Smooth muscle cell (in vitro differentiated cells): ENCODE results near the gene ANKRD55. TPM values are rescaled to one million over a fixed set of nuclear protein-coding genes. Genes with fewer than 3 reads are reported as not detected.

Source experiments
- DNase-seq: peaks from one replicate; lab custom pipeline; 2025; ENCODE audit not compliant: unreplicated experiment; lab: John Stamatoyannopoulos, UW
- H2AFZ ChIP-seq: fragments of 200-600 bp; sonication (generic); 2 replicates; pipeline ENCODE4 v1.6.0; 2016; ENCODE audit warnings: antibody characterized with exemption, low read depth, mild to moderate bottlenecking
- H3F3A ChIP-seq: fragments of 200-600 bp; sonication (generic); 2 replicates; pipeline ENCODE4 v1.6.0; 2017; ENCODE audit warnings: antibody characterized with exemption, low read depth
- H3K27ac ChIP-seq: fragments of 200-600 bp; sonication (generic); 2 replicates; pipeline ENCODE4 v1.5.1; 2016; ENCODE audit warnings: low read depth, mild to moderate bottlenecking
- H3K27me3 ChIP-seq: fragments of 200-600 bp; sonication (generic); 2 replicates; pipeline ENCODE4 v1.6.1; 2016; ENCODE audit warnings: low read depth, mild to moderate bottlenecking
- H3K36me3 ChIP-seq: fragments of 200-600 bp; sonication (generic); 2 replicates; pipeline ENCODE4 v1.5.1; 2016; ENCODE audit warnings: low read depth
- H3K4me1 ChIP-seq: fragments of 200-600 bp; sonication (generic); 2 replicates; pipeline ENCODE4 v1.5.1; 2016; ENCODE audit warnings: low read depth
- H3K4me2 ChIP-seq: fragments of 200-600 bp; sonication (generic); 2 replicates; pipeline ENCODE4 v1.6.0; 2016; ENCODE audit warnings: mild to moderate bottlenecking
- H3K4me3 ChIP-seq: fragments of 200-600 bp; sonication (generic); 2 replicates; pipeline ENCODE4 v1.5.1; 2016; ENCODE audit warnings: mild to moderate bottlenecking
- H3K79me2 ChIP-seq: fragments of 200-600 bp; sonication (generic); 2 replicates; pipeline ENCODE4 v1.6.0; 2016; ENCODE audit warnings: low read depth, mild to moderate bottlenecking
- H3K9ac ChIP-seq: fragments of 200-600 bp; sonication (generic); 2 replicates; pipeline ENCODE4 v1.6.0; 2016; ENCODE audit warnings: low read depth
- H3K9me3 ChIP-seq: fragments of 200-600 bp; sonication (generic); replicated peaks from 2 replicates; pipeline ENCODE4 v1.5.1; 2016; ENCODE audit warnings: low read depth
- H4K20me1 ChIP-seq: fragments of 200-600 bp; sonication (generic); 2 replicates; pipeline ENCODE4 v1.6.0; 2016; ENCODE audit warnings: low read depth
- WGBS: methylation state at CpG from one replicate; pipeline ENCODE4 v1.1.7; 2016; ENCODE audit warnings: low lambda C conversion rate; 5-methylcytosine and 5-hydroxymethylcytosine counted together
- polyA plus RNA-seq: library from polyadenylated mRNA; unstranded; fragments of >200 nt; fragmentation: Nextera tagmentation; extraction: Ambion mirVana; gene quantifications from 2 replicates; pipeline ENCODE4 v1.2.1, GENCODE V29; 2016
- total RNA-seq: library from RNA; depleted of rRNA; stranded (reverse); fragments of >200 nt; gene quantifications from 2 replicates; pipeline ENCODE4 v1.2.3, GENCODE V29; 2014
- TF ChIP-seq, protein P1 (sequence below): fragments of 200-600 bp; sonication (generic); IDR thresholded peaks from 2 replicates; pipeline ENCODE4 v1.5.1; 2017; ENCODE audit warnings: borderline replicate concordance, mild to moderate bottlenecking, antibody characterized with exemption; ENCODE audit not compliant: insufficient read depth, poor library complexity, severe bottlenecking

ANKRD55 gene
- total and polyA plus RNA-seq, 2 experiments from 2014 or later, result 1.1 to 1.7 TPM

DNA sequence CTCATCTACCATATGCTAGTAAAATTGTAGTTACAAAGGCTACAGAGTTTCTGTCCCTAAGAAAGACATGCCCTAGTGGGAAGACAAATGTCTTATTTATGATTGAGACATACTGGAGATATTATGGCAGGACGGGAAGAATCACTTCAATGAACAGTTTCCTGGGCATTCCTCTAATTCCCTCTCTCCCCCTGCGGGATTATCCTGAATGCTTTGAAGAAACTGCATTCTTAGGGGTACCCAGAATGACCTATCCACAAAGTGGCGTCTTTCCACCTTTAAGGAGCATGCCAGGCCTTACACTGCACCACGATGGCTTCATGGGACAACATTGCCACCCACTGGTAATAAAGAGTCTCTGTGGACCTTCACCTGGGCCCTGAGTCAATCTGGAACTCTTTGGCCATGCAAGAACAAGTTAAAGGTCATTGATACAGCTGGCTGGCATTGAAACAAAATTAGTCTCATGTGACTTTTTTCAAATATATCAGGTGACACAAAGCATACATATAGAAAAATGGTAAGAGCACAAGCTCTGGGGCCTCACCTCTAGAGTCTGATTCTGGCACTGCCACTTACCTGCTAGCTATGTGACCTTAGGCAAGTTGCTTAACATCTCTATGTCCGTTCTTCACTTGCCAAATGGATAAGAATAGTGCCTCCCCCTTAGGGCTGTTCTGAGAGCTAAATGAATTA lies 32.0 kb downstream of the ANKRD55 start:
- Histone ChIP-seq H3K9me3 (no peaks in the 10 kb centered on the region), H4K20me1 (no peaks in the 10 kb centered on the region), H3K36me3 (no peaks in the 10 kb centered on the region), H3K4me2 (peak overlapping the region; percentile 24), H3K4me3 (no peak overlapping the region), H3K27me3 (no peaks in the 10 kb centered on the region), H3K9ac (no peak overlapping the region), H3K4me1 (peaks cover 10% of the 10 kb centered on the region), H3F3A (no peaks in the 10 kb centered on the region), H2AFZ (peak overlapping the region; percentile 9), H3K27ac (peak overlapping the region; percentile 1), H3K79me2 (no peaks in the 10 kb centered on the region)
- 24% methylated on average over 5 of the region's 5 CpGs for WGBS
- TF ChIP-seq, protein P1, sequence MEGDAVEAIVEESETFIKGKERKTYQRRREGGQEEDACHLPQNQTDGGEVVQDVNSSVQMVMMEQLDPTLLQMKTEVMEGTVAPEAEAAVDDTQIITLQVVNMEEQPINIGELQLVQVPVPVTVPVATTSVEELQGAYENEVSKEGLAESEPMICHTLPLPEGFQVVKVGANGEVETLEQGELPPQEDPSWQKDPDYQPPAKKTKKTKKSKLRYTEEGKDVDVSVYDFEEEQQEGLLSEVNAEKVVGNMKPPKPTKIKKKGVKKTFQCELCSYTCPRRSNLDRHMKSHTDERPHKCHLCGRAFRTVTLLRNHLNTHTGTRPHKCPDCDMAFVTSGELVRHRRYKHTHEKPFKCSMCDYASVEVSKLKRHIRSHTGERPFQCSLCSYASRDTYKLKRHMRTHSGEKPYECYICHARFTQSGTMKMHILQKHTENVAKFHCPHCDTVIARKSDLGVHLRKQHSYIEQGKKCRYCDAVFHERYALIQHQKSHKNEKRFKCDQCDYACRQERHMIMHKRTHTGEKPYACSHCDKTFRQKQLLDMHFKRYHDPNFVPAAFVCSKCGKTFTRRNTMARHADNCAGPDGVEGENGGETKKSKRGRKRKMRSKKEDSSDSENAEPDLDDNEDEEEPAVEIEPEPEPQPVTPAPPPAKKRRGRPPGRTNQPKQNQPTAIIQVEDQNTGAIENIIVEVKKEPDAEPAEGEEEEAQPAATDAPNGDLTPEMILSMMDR, result peak; percentile 71
- DNase-seq, result peak; percentile 2

- no peaks in the 10 kb centered on the region for H3K36me3 ChIP-seq
Measured at GRCh38 chr5:56195016-56195415, 38.1 kb downstream of the ANKRD55 start.

DNA sequence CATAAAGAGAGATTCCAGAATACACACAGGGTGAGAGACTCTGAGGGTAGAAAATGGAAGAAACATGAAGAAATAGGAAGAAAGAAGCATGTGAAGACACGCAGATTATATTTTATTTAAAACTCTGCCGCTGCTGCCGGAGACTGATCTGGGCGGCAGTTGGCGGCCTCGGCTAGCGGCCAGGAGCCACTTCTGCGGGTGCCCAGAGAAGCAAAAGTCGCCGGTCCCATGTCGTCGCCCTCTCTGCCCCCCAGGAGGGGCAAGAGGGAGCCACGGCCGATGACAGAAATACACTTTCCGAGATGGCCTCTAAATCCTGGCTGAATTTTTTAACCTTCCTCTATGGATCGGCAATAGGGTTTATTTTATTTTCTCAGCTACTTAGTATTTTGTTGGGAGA lies 40.9 kb downstream of the ANKRD55 start:
- Histone ChIP-seq H3K9ac (no peak overlapping the region), H4K20me1 (no peaks in the 10 kb centered on the region), H3K36me3 (no peaks in the 10 kb centered on the region), H3K4me3 (no peak overlapping the region), H3K9me3 (no peaks in the 10 kb centered on the region), H3K4me1 (no peaks in the 10 kb centered on the region), H3K27ac (no peak overlapping the region), H3K79me2 (no peaks in the 10 kb centered on the region), H3K4me2 (no peak overlapping the region), H3K27me3 (no peaks in the 10 kb centered on the region), H2AFZ (no peak overlapping the region), H3F3A (no peaks in the 10 kb centered on the region)
- 95% methylated on average over 16 of the region's 16 CpGs for WGBS
- no peak for DNase-seq
- TF ChIP-seq, protein P1, result no peak

More at GRCh38 chr5:56195016-56195415, 38.1 kb downstream of the ANKRD55 start:
- H3F3A ChIP-seq, result no peaks in the 10 kb centered on the region
- no peak overlapping the region for H3K4me3 ChIP-seq
- no peaks in the 10 kb centered on the region for H3K27me3 ChIP-seq
- no peaks in the 10 kb centered on the region for H4K20me1 ChIP-seq
- peaks cover 2% of the 10 kb centered on the region for H3K4me1 ChIP-seq
- H3K9me3 ChIP-seq, result no peaks in the 10 kb centered on the region
- H3K9ac ChIP-seq, result no peak overlapping the region
- H3K4me2 ChIP-seq, result no peak overlapping the region
- TF ChIP-seq, protein P1, result no peak
- 88% methylated on average over 1 of the region's 1 CpG for WGBS
- H3K27ac ChIP-seq, result no peak overlapping the region
- no peaks in the 10 kb centered on the region for H3K79me2 ChIP-seq
- H2AFZ ChIP-seq, result peak overlapping the region; percentile 38
- DNase-seq, result no peak

DNA sequence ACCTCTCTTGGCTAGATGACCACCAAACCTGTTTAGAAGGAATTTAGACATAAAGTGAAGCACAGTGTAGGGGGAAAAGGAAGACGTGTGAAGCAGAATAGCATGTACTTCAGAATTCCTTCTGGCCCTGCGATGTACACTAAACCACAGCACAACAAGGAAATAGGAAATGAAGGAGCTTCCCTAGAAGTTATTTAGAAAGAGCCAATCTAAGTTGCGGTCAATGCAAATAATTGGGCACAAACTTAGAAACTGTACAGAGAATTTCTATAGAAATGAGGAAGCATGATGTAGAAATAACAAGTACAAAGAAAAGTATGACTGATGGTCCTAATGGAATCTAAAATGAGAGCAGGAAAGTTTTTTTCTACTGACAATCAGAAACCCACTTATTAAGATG lies 41.5 kb downstream of the ANKRD55 start:
- no peak overlapping the region for H3K4me3 ChIP-seq
- TF ChIP-seq, protein P1, result no peak

More for the DNA sequence above, 41.5 kb downstream of the ANKRD55 start:
- WGBS, result 92% methylated on average over 3 of the region's 3 CpGs
- no peaks in the 10 kb centered on the region for H3K36me3 ChIP-seq
- DNase-seq, result no peak
- H3K9me3 ChIP-seq, result no peaks in the 10 kb centered on the region
- H3K79me2 ChIP-seq, result no peaks in the 10 kb centered on the region
- H4K20me1 ChIP-seq, result no peaks in the 10 kb centered on the region
- H3K9ac ChIP-seq, result no peak overlapping the region
- no peaks in the 10 kb centered on the region for H3F3A ChIP-seq
- no peaks in the 10 kb centered on the region for H3K27me3 ChIP-seq
- H3K27ac ChIP-seq, result no peak overlapping the region
- no peaks in the 10 kb centered on the region for H3K4me1 ChIP-seq
- H2AFZ ChIP-seq, result no peak overlapping the region
- no peak overlapping the region for H3K4me2 ChIP-seq
